ENCODE results near the gene ROR2. TPM values are rescaled to one million over a fixed set of nuclear protein-coding genes. Genes with fewer than 3 reads are reported as not detected.
"Not testable (repeated sequence)": the region's sequence is repeated elsewhere in the genome, so short reads cannot be mapped to it uniquely, and the experiment has no call there.

The ROR2 gene
- polyA plus RNA-seq, 3 donors, result not detected

GRCh38 chr9:91911657-91912056, 38.4 kb downstream of the ROR2 start:
- Mint-ChIP-seq H3K36me3 (no peaks in the 10 kb centered on the region), H3K4me3 (no peak overlapping the region), H3K27ac (no peak overlapping the region), H3K27me3 (ENCODE audit: low read depth in 3 of 3) (peaks cover 11 to 13% (median 12%) of the 10 kb centered on the region in 3 donors), H3K4me1 (peaks cover 2% of the 10 kb centered on the region), H3K9me3 (peaks cover 0 to 7% (median 0%) of the 10 kb centered on the region in 7 donors)
- Histone ChIP-seq H3K27me3 (ENCODE audit: control insufficient read depth in 2 of 2, insufficient read depth in 2 of 2, low read length in 2 of 2) (no peaks in the 10 kb centered on the region), H2AFZ (ENCODE audit: insufficient read depth, low read depth, low read length, poor library complexity, severe bottlenecking) (no peak overlapping the region), H3K4me1 (ENCODE audit: control insufficient read depth in 1 of 2, insufficient read depth in 2 of 2, low read length in 2 of 2) (peaks cover 0 to 2% of the 10 kb centered on the region in 2 donors), H3K4me2 (replicated peaks; ENCODE audit: extremely low read depth, low read length, poor library complexity, severe bottlenecking) (no peak overlapping the region), H3K9me3 (replicated peaks in 1 of 2; ENCODE audit: control insufficient read depth in 1 of 2, insufficient read depth in 1 of 2, low read length in 2 of 2) (no peaks in the 10 kb centered on the region), H3K27ac (ENCODE audit: low read depth in 1 of 2, low read length in 2 of 2) (no peak overlapping the region), H4K20me1 (ENCODE audit: insufficient read depth, low read length) (no peaks in the 10 kb centered on the region), H3K4me3 (replicated peaks in 1 of 3; ENCODE audit: low read depth in 2 of 3, low read length in 3 of 3) (no peak overlapping the region), H3K9ac (ENCODE audit: insufficient read depth, low read length, poor library complexity, severe bottlenecking) (no peak overlapping the region), H3K79me2 (ENCODE audit: insufficient read depth, low read length) (no peaks in the 10 kb centered on the region), H3K36me3 (replicated peaks in 1 of 2; ENCODE audit: control insufficient read depth in 1 of 2, insufficient read depth in 2 of 2, low read length in 2 of 2) (no peaks in the 10 kb centered on the region)
- TF ChIP-seq CTCF (IDR thresholded peaks at IDR 0.05), result no peak
- WGBS (ENCODE audit: insufficient coverage), result no CpG with 5 or more reads among the region's 2 CpGs
- DNase-seq, result no peak
- intact Hi-C loops (cut with micrococcal nuclease), result no loop called here

DNA sequence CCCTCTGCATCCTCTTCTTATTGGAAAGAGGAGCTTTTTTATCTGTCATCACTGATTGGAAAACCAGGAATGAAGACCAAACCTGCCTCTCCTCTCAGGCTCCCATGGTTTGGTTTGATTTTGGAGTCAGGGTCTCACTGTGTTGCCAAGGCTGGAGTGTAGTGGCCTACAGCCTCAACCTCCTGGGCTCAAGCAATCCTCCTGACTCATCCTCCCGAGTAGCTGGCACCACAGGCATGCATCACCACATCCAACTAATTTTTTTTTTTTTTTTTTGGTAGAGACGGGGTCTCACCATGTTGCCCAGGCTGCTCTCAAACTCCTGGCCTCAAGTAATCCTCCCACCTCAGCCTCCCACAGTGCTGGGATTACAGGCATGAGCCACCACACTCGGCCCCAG, 40.8 kb downstream of the ROR2 start:
- H3K4me2 ChIP-seq (replicated peaks; ENCODE audit: extremely low read depth, low read length, poor library complexity, severe bottlenecking); H3K36me3 ChIP-seq (replicated peaks in 1 of 2; ENCODE audit: control insufficient read depth in 1 of 2, insufficient read depth in 2 of 2, low read length in 2 of 2); H3K27ac ChIP-seq (ENCODE audit: low read depth in 1 of 2, low read length in 2 of 2); H3K4me3 Mint-ChIP-seq; H3K4me1 Mint-ChIP-seq; H3K27me3 ChIP-seq (ENCODE audit: control insufficient read depth in 2 of 2, insufficient read depth in 2 of 2, low read length in 2 of 2); H3K36me3 Mint-ChIP-seq; H3K9ac ChIP-seq (ENCODE audit: insufficient read depth, low read length, poor library complexity, severe bottlenecking); H3K9me3 ChIP-seq (replicated peaks in 1 of 2; ENCODE audit: control insufficient read depth in 1 of 2, insufficient read depth in 1 of 2, low read length in 2 of 2); H3K9me3 Mint-ChIP-seq; H3K27ac Mint-ChIP-seq; H3K4me3 ChIP-seq (replicated peaks in 1 of 3; ENCODE audit: low read depth in 2 of 3, low read length in 3 of 3); DNase-seq; intact Hi-C loops (cut with micrococcal nuclease); H2AFZ ChIP-seq (ENCODE audit: insufficient read depth, low read depth, low read length, poor library complexity, severe bottlenecking); H4K20me1 ChIP-seq (ENCODE audit: insufficient read depth, low read length); H3K79me2 ChIP-seq (ENCODE audit: insufficient read depth, low read length): not testable (repeated sequence)
- WGBS (ENCODE audit: insufficient coverage), result no CpG with 5 or more reads among the region's 3 CpGs
- H3K4me1 ChIP-seq (ENCODE audit: control insufficient read depth in 1 of 2, insufficient read depth in 2 of 2, low read length in 2 of 2), result peaks cover 0 to 13% of the 10 kb centered on the region in 2 donors
- H3K27me3 Mint-ChIP-seq (ENCODE audit: low read depth in 3 of 3), result peaks cover 11 to 14% (median 12%) of the 10 kb centered on the region in 3 donors
